Stomach smooth muscle (tissue), 2 donors: ENCODE results near the gene MNDA.

Experiments used
- H3K27ac ChIP-seq: one replicate; pipeline ENCODE4 v1.7.0; 2013; ENCODE audit warnings: mild to moderate bottlenecking, low read length, inconsistent platforms
- H3K27me3 ChIP-seq, 2 donors: one replicate each; pipeline ENCODE4 v1.7.0; 2013; ENCODE audit warnings: low read length in 2 of 2; ENCODE audit not compliant: insufficient read depth in 2 of 2, control insufficient read depth in 1 of 2
- H3K36me3 ChIP-seq, 2 donors: one replicate each; pipeline ENCODE4 v1.7.0; 2013; ENCODE audit warnings: low read length in 2 of 2; ENCODE audit not compliant: control insufficient read depth in 2 of 2, insufficient read depth in 2 of 2
- H3K4me1 ChIP-seq: one replicate; pipeline ENCODE4 v1.7.0; 2013; ENCODE audit warnings: low read length; ENCODE audit not compliant: control insufficient read depth, insufficient read depth
- H3K4me3 ChIP-seq, 2 donors: one replicate each; pipeline ENCODE4 v1.7.0; 2013; ENCODE audit warnings: low read length in 2 of 2
- H3K9ac ChIP-seq, 2 donors: one replicate each; pipeline ENCODE4 v1.7.0; 2013; ENCODE audit warnings: low read length in 2 of 2, mild to moderate bottlenecking in 1 of 2
- H3K9me3 ChIP-seq, 2 donors: one replicate each; pipeline ENCODE4 v1.7.0; 2013; ENCODE audit warnings: low read length in 2 of 2; ENCODE audit not compliant: control insufficient read depth in 2 of 2
- donor health status: healthy.
- donor health status: Pancreatic carcinoma.

MNDA gene

GRCh38 chr1:158810311-158810710 lies 20.8 kb upstream of the MNDA start:
- Histone ChIP-seq H3K36me3 (no peaks in the 10 kb centered on the region), H3K27me3 (no peaks in the 10 kb centered on the region), H3K4me3 (no peak overlapping the region), H3K9ac (no peak overlapping the region), H3K9me3 (no peaks in the 10 kb centered on the region), H3K4me1 (no peaks in the 10 kb centered on the region), H3K27ac (no peak overlapping the region)

GRCh38 chr1:158812336-158812735 lies 18.8 kb upstream of the MNDA start:
- Histone ChIP-seq H3K36me3 (no peaks in the 10 kb centered on the region), H3K4me1 (no peaks in the 10 kb centered on the region), H3K27ac (no peak overlapping the region), H3K9me3 (no peaks in the 10 kb centered on the region), H3K4me3 (no peak overlapping the region), H3K27me3 (no peaks in the 10 kb centered on the region), H3K9ac (no peak overlapping the region)

GRCh38 chr1:158813164-158813563 lies 18.0 kb upstream of the MNDA start:
- Histone ChIP-seq H3K27ac (no peak overlapping the region), H3K4me3 (no peak overlapping the region), H3K9me3 (no peaks in the 10 kb centered on the region), H3K4me1 (no peaks in the 10 kb centered on the region), H3K9ac (no peak overlapping the region), H3K27me3 (no peaks in the 10 kb centered on the region), H3K36me3 (no peaks in the 10 kb centered on the region)

GRCh38 chr1:158814970-158815369 lies 16.2 kb upstream of the MNDA start:
- Histone ChIP-seq H3K9me3 (no peaks in the 10 kb centered on the region), H3K27me3 (no peaks in the 10 kb centered on the region), H3K4me1 (no peaks in the 10 kb centered on the region), H3K27ac (no peak overlapping the region), H3K4me3 (no peak overlapping the region), H3K9ac (no peak overlapping the region), H3K36me3 (no peaks in the 10 kb centered on the region)

GRCh38 chr1:158818560-158818959 lies 12.6 kb upstream of the MNDA start:
- Histone ChIP-seq H3K27ac (no peak overlapping the region), H3K27me3 (no peaks in the 10 kb centered on the region), H3K4me3 (no peak overlapping the region), H3K9me3 (no peaks in the 10 kb centered on the region), H3K9ac (no peak overlapping the region), H3K4me1 (no peaks in the 10 kb centered on the region), H3K36me3 (no peaks in the 10 kb centered on the region)

GRCh38 chr1:158818975-158819431 lies 12.1 kb upstream of the MNDA start:
- Histone ChIP-seq H3K9ac (no peak overlapping the region), H3K4me3 (no peak overlapping the region), H3K9me3 (no peaks in the 10 kb centered on the region), H3K36me3 (no peaks in the 10 kb centered on the region), H3K27me3 (no peaks in the 10 kb centered on the region), H3K27ac (no peak overlapping the region), H3K4me1 (no peaks in the 10 kb centered on the region)

- H3K9ac ChIP-seq = no peak overlapping the region
- no peak overlapping the region for H3K27ac ChIP-seq
Observed at GRCh38 chr1:158819461-158820443, 11.4 kb upstream of the MNDA start.

GRCh38 chr1:158821723-158822122 lies 9.4 kb upstream of the MNDA start:
- Histone ChIP-seq H3K4me3 (no peak overlapping the region), H3K27me3 (no peaks in the 10 kb centered on the region), H3K36me3 (no peaks in the 10 kb centered on the region), H3K4me1 (no peaks in the 10 kb centered on the region), H3K9me3 (no peaks in the 10 kb centered on the region), H3K27ac (no peak overlapping the region), H3K9ac (no peak overlapping the region)

More at GRCh38 chr1:158819461-158820443, 11.4 kb upstream of the MNDA start:
- Histone ChIP-seq H3K36me3 (no peaks in the 10 kb centered on the region), H3K9me3 (no peaks in the 10 kb centered on the region), H3K4me3 (no peak overlapping the region), H3K4me1 (no peaks in the 10 kb centered on the region), H3K27me3 (no peaks in the 10 kb centered on the region)

- H3K27me3 ChIP-seq = no peaks in the 10 kb centered on the region
- no peaks in the 10 kb centered on the region for H3K9me3 ChIP-seq
- H3K4me1 ChIP-seq = no peaks in the 10 kb centered on the region
- H3K9ac ChIP-seq = no peak overlapping the region
- H3K36me3 ChIP-seq = no peaks in the 10 kb centered on the region
- no peak overlapping the region for H3K4me3 ChIP-seq
- H3K27ac ChIP-seq = no peak overlapping the region
Observed at GRCh38 chr1:158830074-158830677, 975 bp upstream of the MNDA start.

GRCh38 chr1:158833264-158833663 lies 2.1 kb downstream of the MNDA start:
- Histone ChIP-seq H3K9me3 (no peaks in the 10 kb centered on the region), H3K36me3 (no peaks in the 10 kb centered on the region), H3K27me3 (no peaks in the 10 kb centered on the region), H3K9ac (no peak overlapping the region), H3K27ac (no peak overlapping the region), H3K4me1 (no peaks in the 10 kb centered on the region), H3K4me3 (no peak overlapping the region)

GRCh38 chr1:158836038-158836437 lies 4.9 kb downstream of the MNDA start:
- H3K27ac ChIP-seq = no peak overlapping the region
- no peak overlapping the region for H3K9ac ChIP-seq
- no peaks in the 10 kb centered on the region for H3K27me3 ChIP-seq
- no peaks in the 10 kb centered on the region for H3K9me3 ChIP-seq
- H3K4me1 ChIP-seq = no peaks in the 10 kb centered on the region
- H3K36me3 ChIP-seq = no peaks in the 10 kb centered on the region
- H3K4me3 ChIP-seq = no peak overlapping the region
